HG03439 (cell line): ENCODE data around the gene MAP7D1.
"Not testable (repeated sequence)": the region's sequence is repeated elsewhere in the genome, so short reads cannot be mapped to it uniquely, and the experiment has no call there.

Experiments used
- ATAC-seq: cut with Tn5 transposase; IDR thresholded peaks from one replicate; pipeline ENCODE4 v1.9.1; 2021; ENCODE audit warnings: mild to moderate bottlenecking, moderate library complexity; ENCODE audit not compliant: unreplicated experiment

Gene MAP7D1

GRCh38 chr1:36230279-36230678 is 74.3 kb downstream of the MAP7D1 start:
- ATAC-seq = not testable (repeated sequence)
